Measurements from ENCODE around the gene TUBGCP3. TPM values are rescaled to one million over a fixed set of nuclear protein-coding genes. Genes with fewer than 3 reads are reported as not detected.

Gene TUBGCP3
- total and polyA plus RNA-seq, 2 experiments from 2014 or later, result 12.8 to 40.2 TPM

GRCh38 chr13:112579310-112579843 is 8.6 kb downstream of the TUBGCP3 start:
- peaks cover 30% of the 10 kb centered on the region for H3K4me1 Mint-ChIP-seq
- Histone ChIP-seq H3K79me2 (replicated peaks; ENCODE audit: insufficient read depth) (peaks cover 99% of the 10 kb centered on the region), H3F3A (replicated peaks; ENCODE audit: low read depth) (no peaks in the 10 kb centered on the region), H3K36me3 (ENCODE audit: insufficient read depth) (no peaks in the 10 kb centered on the region), H3K4me1 (ENCODE audit: insufficient read depth) (peaks cover 29% of the 10 kb centered on the region), H3K4me2 (no peak overlapping the region), H3K9me2 (ENCODE audit: insufficient read depth) (no peaks in the 10 kb centered on the region), H4K20me1 (replicated peaks; ENCODE audit: insufficient read depth) (peaks cover 21% of the 10 kb centered on the region; the same call in 1 of the 2 replicates), H3K27me3 (ENCODE audit: insufficient read depth) (no peaks in the 10 kb centered on the region), H3K4me3 (no peak overlapping the region), H3K27ac (ENCODE audit: low read depth) (no peak overlapping the region), H2AFZ (no peak overlapping the region)
- no peak overlapping the region for H3K4me3 Mint-ChIP-seq
- peaks cover 6% of the 10 kb centered on the region for H3K9me3 Mint-ChIP-seq
- TF ChIP-seq, protein P1, sequence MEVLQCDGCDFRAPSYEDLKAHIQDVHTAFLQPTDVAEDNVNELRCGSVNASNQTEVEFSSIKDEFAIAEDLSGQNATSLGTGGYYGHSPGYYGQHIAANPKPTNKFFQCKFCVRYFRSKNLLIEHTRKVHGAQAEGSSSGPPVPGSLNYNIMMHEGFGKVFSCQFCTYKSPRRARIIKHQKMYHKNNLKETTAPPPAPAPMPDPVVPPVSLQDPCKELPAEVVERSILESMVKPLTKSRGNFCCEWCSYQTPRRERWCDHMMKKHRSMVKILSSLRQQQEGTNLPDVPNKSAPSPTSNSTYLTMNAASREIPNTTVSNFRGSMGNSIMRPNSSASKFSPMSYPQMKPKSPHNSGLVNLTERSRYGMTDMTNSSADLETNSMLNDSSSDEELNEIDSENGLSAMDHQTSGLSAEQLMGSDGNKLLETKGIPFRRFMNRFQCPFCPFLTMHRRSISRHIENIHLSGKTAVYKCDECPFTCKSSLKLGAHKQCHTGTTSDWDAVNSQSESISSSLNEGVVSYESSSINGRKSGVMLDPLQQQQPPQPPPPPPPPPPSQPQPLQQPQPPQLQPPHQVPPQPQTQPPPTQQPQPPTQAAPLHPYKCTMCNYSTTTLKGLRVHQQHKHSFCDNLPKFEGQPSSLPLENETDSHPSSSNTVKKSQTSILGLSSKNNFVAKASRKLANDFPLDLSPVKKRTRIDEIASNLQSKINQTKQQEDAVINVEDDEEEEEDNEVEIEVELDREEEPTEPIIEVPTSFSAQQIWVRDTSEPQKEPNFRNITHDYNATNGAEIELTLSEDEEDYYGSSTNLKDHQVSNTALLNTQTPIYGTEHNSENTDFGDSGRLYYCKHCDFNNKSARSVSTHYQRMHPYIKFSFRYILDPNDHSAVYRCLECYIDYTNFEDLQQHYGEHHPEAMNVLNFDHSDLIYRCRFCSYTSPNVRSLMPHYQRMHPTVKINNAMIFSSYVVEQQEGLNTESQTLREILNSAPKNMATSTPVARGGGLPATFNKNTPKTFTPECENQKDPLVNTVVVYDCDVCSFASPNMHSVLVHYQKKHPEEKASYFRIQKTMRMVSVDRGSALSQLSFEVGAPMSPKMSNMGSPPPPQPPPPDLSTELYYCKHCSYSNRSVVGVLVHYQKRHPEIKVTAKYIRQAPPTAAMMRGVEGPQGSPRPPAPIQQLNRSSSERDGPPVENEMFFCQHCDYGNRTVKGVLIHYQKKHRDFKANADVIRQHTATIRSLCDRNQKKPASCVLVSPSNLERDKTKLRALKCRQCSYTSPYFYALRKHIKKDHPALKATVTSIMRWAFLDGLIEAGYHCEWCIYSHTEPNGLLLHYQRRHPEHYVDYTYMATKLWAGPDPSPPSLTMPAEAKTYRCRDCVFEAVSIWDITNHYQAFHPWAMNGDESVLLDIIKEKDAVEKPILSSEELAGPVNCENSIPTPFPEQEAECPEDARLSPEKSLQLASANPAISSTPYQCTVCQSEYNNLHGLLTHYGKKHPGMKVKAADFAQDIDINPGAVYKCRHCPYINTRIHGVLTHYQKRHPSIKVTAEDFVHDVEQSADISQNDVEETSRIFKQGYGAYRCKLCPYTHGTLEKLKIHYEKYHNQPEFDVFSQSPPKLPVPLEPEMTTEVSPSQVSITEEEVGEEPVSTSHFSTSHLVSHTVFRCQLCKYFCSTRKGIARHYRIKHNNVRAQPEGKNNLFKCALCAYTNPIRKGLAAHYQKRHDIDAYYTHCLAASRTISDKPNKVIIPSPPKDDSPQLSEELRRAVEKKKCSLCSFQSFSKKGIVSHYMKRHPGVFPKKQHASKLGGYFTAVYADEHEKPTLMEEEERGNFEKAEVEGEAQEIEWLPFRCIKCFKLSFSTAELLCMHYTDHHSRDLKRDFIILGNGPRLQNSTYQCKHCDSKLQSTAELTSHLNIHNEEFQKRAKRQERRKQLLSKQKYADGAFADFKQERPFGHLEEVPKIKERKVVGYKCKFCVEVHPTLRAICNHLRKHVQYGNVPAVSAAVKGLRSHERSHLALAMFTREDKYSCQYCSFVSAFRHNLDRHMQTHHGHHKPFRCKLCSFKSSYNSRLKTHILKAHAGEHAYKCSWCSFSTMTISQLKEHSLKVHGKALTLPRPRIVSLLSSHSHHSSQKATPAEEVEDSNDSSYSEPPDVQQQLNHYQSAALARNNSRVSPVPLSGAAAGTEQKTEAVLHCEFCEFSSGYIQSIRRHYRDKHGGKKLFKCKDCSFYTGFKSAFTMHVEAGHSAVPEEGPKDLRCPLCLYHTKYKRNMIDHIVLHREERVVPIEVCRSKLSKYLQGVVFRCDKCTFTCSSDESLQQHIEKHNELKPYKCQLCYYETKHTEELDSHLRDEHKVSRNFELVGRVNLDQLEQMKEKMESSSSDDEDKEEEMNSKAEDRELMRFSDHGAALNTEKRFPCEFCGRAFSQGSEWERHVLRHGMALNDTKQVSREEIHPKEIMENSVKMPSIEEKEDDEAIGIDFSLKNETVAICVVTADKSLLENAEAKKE (CRISPR knock-in tag; IDR thresholded peaks at IDR 0.05), result no peak
- TF ChIP-seq CREB1 (CRISPR knock-in tag; IDR thresholded peaks at IDR 0.05; ENCODE audit: low read depth) (no peak), NANOG (IDR thresholded peaks at IDR 0.05; ENCODE audit: borderline replicate concordance) (no peak), ZNF114 (CRISPR knock-in tag; IDR thresholded peaks at IDR 0.05) (no peak), EZH2 (IDR thresholded peaks at IDR 0.05; ENCODE audit: low read depth, unreplicated experiment) (no peak), ZNF331 (CRISPR knock-in tag; IDR thresholded peaks at IDR 0.05; ENCODE audit: low read depth) (no peak), STAT1 (IDR thresholded peaks at IDR 0.05; ENCODE audit: unreplicated experiment) (no peak), REST (IDR thresholded peaks at IDR 0.05; ENCODE audit: unreplicated experiment) (no peak), JUNB (IDR thresholded peaks at IDR 0.05; ENCODE audit: unreplicated experiment) (no peak), EZH2phosphoT487 (IDR thresholded peaks at IDR 0.05; ENCODE audit: unreplicated experiment) (no peak), POLR2AphosphoS5 (IDR thresholded peaks at IDR 0.05; ENCODE audit: low read depth) (no peak)
- TF ChIP-seq, protein P2, sequence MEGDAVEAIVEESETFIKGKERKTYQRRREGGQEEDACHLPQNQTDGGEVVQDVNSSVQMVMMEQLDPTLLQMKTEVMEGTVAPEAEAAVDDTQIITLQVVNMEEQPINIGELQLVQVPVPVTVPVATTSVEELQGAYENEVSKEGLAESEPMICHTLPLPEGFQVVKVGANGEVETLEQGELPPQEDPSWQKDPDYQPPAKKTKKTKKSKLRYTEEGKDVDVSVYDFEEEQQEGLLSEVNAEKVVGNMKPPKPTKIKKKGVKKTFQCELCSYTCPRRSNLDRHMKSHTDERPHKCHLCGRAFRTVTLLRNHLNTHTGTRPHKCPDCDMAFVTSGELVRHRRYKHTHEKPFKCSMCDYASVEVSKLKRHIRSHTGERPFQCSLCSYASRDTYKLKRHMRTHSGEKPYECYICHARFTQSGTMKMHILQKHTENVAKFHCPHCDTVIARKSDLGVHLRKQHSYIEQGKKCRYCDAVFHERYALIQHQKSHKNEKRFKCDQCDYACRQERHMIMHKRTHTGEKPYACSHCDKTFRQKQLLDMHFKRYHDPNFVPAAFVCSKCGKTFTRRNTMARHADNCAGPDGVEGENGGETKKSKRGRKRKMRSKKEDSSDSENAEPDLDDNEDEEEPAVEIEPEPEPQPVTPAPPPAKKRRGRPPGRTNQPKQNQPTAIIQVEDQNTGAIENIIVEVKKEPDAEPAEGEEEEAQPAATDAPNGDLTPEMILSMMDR (conservative IDR thresholded peaks at IDR 0.05; ENCODE audit: low read depth in 2 of 2), result no peak
- TF ChIP-seq, protein P3, sequence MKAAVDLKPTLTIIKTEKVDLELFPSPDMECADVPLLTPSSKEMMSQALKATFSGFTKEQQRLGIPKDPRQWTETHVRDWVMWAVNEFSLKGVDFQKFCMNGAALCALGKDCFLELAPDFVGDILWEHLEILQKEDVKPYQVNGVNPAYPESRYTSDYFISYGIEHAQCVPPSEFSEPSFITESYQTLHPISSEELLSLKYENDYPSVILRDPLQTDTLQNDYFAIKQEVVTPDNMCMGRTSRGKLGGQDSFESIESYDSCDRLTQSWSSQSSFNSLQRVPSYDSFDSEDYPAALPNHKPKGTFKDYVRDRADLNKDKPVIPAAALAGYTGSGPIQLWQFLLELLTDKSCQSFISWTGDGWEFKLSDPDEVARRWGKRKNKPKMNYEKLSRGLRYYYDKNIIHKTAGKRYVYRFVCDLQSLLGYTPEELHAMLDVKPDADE (IDR thresholded peaks at IDR 0.05), result no peak
- H3K27ac Mint-ChIP-seq, result no peak overlapping the region
- peaks cover 28% of the 10 kb centered on the region for H3K36me3 Mint-ChIP-seq (ENCODE audit: low read depth)
- no peak for DNase-seq (ENCODE audit: low spot score)
- H3K27me3 Mint-ChIP-seq (ENCODE audit: insufficient read depth, low read depth, poor library complexity), result peaks cover 4% of the 10 kb centered on the region
- ATAC-seq, result no peak
